B cell (primary cell): ENCODE measurements around the gene SLC43A2.

Source experiments
- EZH2 ChIP-seq: IDR thresholded peaks from 2 replicates; pipeline ENCODE4 v1.6.1; 2012; ENCODE audit warnings: borderline replicate concordance, low read depth, mild to moderate bottlenecking, moderate library complexity, low read length; ENCODE audit not compliant: insufficient read depth, poor library complexity, severe bottlenecking
- TF ChIP-seq, protein P1 (sequence below): fragments of 200-600 bp; IDR thresholded peaks from one replicate; pipeline ENCODE4 v1.8.0; 2022; ENCODE audit warnings: antibody characterized with exemption, mild to moderate bottlenecking

DNA sequence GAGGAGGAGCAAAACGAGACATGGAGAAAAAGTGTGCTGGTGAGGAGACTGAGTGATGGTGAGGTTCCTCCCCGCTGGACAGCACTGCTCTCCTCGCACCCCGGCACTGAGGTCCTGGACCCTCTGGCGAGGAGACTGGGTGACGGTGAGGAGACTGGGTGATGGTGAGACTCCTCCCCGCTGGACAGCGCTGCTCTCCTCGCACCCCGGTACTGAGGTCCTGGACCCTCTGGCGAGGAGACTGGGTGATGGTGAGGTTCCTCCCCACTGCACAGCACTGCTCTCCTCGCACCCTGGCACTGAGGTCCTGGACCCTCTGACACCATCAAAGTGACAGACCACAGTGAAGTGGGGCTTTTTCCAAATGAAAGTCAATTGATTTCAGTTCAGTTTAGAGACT is 76.9 kb downstream of the SLC43A2 start:
- no peak for TF ChIP-seq EZH2
- TF ChIP-seq, protein P1, sequence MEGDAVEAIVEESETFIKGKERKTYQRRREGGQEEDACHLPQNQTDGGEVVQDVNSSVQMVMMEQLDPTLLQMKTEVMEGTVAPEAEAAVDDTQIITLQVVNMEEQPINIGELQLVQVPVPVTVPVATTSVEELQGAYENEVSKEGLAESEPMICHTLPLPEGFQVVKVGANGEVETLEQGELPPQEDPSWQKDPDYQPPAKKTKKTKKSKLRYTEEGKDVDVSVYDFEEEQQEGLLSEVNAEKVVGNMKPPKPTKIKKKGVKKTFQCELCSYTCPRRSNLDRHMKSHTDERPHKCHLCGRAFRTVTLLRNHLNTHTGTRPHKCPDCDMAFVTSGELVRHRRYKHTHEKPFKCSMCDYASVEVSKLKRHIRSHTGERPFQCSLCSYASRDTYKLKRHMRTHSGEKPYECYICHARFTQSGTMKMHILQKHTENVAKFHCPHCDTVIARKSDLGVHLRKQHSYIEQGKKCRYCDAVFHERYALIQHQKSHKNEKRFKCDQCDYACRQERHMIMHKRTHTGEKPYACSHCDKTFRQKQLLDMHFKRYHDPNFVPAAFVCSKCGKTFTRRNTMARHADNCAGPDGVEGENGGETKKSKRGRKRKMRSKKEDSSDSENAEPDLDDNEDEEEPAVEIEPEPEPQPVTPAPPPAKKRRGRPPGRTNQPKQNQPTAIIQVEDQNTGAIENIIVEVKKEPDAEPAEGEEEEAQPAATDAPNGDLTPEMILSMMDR, result no peak
